ENCODE results near the gene MRAS. TPM values are rescaled to one million over a fixed set of nuclear protein-coding genes. Genes with fewer than 3 reads are reported as not detected.

The MRAS gene
- polyA plus RNA-seq, 3 donors: 6.2 to 13.2 (median 8.3) TPM

DNA sequence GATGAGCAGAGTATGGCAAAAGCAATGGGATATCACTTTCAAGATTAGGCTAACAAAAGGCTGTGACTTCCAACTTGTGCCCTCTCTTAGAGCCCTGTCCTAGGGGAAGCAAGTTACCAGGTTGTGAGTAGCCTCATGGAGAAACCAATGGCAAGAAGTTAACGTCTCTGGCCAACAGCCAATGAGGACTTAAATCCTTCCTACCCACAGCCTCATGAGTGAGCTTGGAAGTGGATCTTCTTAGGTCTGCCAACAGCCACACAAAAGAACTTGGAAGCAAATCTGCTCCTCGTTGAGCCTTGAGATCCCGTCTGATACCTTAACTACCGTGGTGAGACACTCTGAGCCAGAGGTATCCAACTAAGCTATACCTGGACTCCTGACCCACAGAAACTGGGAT is 24.4 kb upstream of the MRAS start:
- H3K9ac ChIP-seq (ENCODE audit: insufficient read depth, low read length, poor library complexity, severe bottlenecking): no peak overlapping the region
- Mint-ChIP-seq H3K4me3 (no peak overlapping the region), H3K27ac (no peak overlapping the region), H3K9me3 (peaks cover 0 to 1% (median 0%) of the 10 kb centered on the region in 7 donors), H3K27me3 (ENCODE audit: low read depth in 3 of 3) (peaks cover 5 to 11% (median 7%) of the 10 kb centered on the region in 3 donors), H3K36me3 (no peaks in the 10 kb centered on the region), H3K4me1 (peaks cover 14% of the 10 kb centered on the region)
- H3K27me3 ChIP-seq (ENCODE audit: control insufficient read depth in 2 of 2, insufficient read depth in 2 of 2, low read length in 2 of 2): peaks cover 0 to 6% of the 10 kb centered on the region in 2 donors
- no peaks in the 10 kb centered on the region for H3K79me2 ChIP-seq (ENCODE audit: insufficient read depth, low read length)
- H3K4me2 ChIP-seq (replicated peaks; ENCODE audit: extremely low read depth, low read length, poor library complexity, severe bottlenecking): no peak overlapping the region
- H3K27ac ChIP-seq (ENCODE audit: low read depth in 1 of 2, low read length in 2 of 2): no peak overlapping the region
- H3K4me3 ChIP-seq (replicated peaks in 1 of 3; ENCODE audit: low read depth in 2 of 3, low read length in 3 of 3): no peak overlapping the region
- H2AFZ ChIP-seq (ENCODE audit: insufficient read depth, low read depth, low read length, poor library complexity, severe bottlenecking): no peak overlapping the region
- H3K4me1 ChIP-seq (ENCODE audit: control insufficient read depth in 1 of 2, insufficient read depth in 2 of 2, low read length in 2 of 2): peaks cover 5 to 10% of the 10 kb centered on the region in 2 donors
- TF ChIP-seq, protein P1, sequence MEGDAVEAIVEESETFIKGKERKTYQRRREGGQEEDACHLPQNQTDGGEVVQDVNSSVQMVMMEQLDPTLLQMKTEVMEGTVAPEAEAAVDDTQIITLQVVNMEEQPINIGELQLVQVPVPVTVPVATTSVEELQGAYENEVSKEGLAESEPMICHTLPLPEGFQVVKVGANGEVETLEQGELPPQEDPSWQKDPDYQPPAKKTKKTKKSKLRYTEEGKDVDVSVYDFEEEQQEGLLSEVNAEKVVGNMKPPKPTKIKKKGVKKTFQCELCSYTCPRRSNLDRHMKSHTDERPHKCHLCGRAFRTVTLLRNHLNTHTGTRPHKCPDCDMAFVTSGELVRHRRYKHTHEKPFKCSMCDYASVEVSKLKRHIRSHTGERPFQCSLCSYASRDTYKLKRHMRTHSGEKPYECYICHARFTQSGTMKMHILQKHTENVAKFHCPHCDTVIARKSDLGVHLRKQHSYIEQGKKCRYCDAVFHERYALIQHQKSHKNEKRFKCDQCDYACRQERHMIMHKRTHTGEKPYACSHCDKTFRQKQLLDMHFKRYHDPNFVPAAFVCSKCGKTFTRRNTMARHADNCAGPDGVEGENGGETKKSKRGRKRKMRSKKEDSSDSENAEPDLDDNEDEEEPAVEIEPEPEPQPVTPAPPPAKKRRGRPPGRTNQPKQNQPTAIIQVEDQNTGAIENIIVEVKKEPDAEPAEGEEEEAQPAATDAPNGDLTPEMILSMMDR (IDR thresholded peaks at IDR 0.05): no peak
- DNase-seq: no peak
- intact Hi-C loops (cut with micrococcal nuclease): no loop called here
- 97% methylated on average over 3 of the region's 4 CpGs for WGBS (ENCODE audit: insufficient coverage)
- H3K9me3 ChIP-seq (replicated peaks in 1 of 2; ENCODE audit: control insufficient read depth in 1 of 2, insufficient read depth in 1 of 2, low read length in 2 of 2): no peaks in the 10 kb centered on the region
- H4K20me1 ChIP-seq (ENCODE audit: insufficient read depth, low read length): no peaks in the 10 kb centered on the region
- no peaks in the 10 kb centered on the region for H3K36me3 ChIP-seq (replicated peaks in 1 of 2; ENCODE audit: control insufficient read depth in 1 of 2, insufficient read depth in 2 of 2, low read length in 2 of 2)

DNA sequence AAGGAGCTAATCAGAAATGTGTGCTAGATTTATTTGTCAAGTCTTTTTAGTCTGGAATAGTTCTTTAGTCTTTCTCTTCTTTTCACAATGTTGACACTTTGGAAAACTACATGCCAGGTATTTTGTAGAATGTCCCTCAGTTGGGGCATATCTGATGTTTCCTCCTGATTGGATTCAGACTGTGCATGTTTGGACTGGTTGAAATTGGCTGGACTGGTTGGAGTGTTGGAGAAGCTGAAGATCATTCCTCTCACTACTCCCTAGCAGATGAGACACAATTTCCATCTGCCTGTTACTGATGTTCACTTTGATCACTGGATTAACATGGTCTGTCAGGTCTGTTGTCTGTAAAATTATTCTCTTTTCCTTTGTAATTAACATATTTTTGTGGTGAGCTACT is 22.4 kb upstream of the MRAS start:
- H3K27ac ChIP-seq (ENCODE audit: low read depth in 1 of 2, low read length in 2 of 2): no peak overlapping the region
- Mint-ChIP-seq H3K9me3 (peaks cover 0 to 1% (median 0%) of the 10 kb centered on the region in 7 donors), H3K36me3 (no peaks in the 10 kb centered on the region), H3K27ac (no peak overlapping the region), H3K4me3 (no peak overlapping the region), H3K4me1 (peaks cover 22% of the 10 kb centered on the region), H3K27me3 (ENCODE audit: low read depth in 3 of 3) (peaks cover 11 to 28% (median 25%) of the 10 kb centered on the region in 3 donors)
- no peaks in the 10 kb centered on the region for H4K20me1 ChIP-seq (ENCODE audit: insufficient read depth, low read length)
- no peaks in the 10 kb centered on the region for H3K36me3 ChIP-seq (replicated peaks in 1 of 2; ENCODE audit: control insufficient read depth in 1 of 2, insufficient read depth in 2 of 2, low read length in 2 of 2)
- H3K4me1 ChIP-seq (ENCODE audit: control insufficient read depth in 1 of 2, insufficient read depth in 2 of 2, low read length in 2 of 2): peaks cover 15 to 21% of the 10 kb centered on the region in 2 donors
- no peak for DNase-seq
- TF ChIP-seq, protein P1 (IDR thresholded peaks at IDR 0.05): no peak
- no peak overlapping the region for H3K4me2 ChIP-seq (replicated peaks; ENCODE audit: extremely low read depth, low read length, poor library complexity, severe bottlenecking)
- H3K79me2 ChIP-seq (ENCODE audit: insufficient read depth, low read length): no peaks in the 10 kb centered on the region
- no peak overlapping the region for H3K9ac ChIP-seq (ENCODE audit: insufficient read depth, low read length, poor library complexity, severe bottlenecking)
- no peak overlapping the region for H3K4me3 ChIP-seq (replicated peaks in 1 of 3; ENCODE audit: low read depth in 2 of 3, low read length in 3 of 3)
- no peak overlapping the region for H2AFZ ChIP-seq (ENCODE audit: insufficient read depth, low read depth, low read length, poor library complexity, severe bottlenecking)
- intact Hi-C loops (cut with micrococcal nuclease): no loop called here
- peaks cover 2 to 16% of the 10 kb centered on the region in 2 donors for H3K27me3 ChIP-seq (ENCODE audit: control insufficient read depth in 2 of 2, insufficient read depth in 2 of 2, low read length in 2 of 2)
- H3K9me3 ChIP-seq (replicated peaks in 1 of 2; ENCODE audit: control insufficient read depth in 1 of 2, insufficient read depth in 1 of 2, low read length in 2 of 2): no peaks in the 10 kb centered on the region

Measured in CD14-positive monocyte (primary cell).